BE2C (cell line): Measurements from ENCODE around the gene DCHS2.

Experiments
- DNase-seq: peaks from one replicate; pipeline ENCODE4 v3.0.0-alpha.2; 2020
- H3K27me3 ChIP-seq: fragments of 250-450 bp; sonication (Bioruptor Pico); 2 replicates; pipeline ENCODE4 v1.5.1; 2020; ENCODE audit warnings: mild to moderate bottlenecking
- H3K36me3 ChIP-seq: fragments of 250-450 bp; sonication (Bioruptor Pico); 2 replicates; pipeline ENCODE4 v1.5.1; 2020; ENCODE audit warnings: mild to moderate bottlenecking
- H3K4me1 ChIP-seq: fragments of 250-450 bp; sonication (Bioruptor Pico); 2 replicates; pipeline ENCODE4 v1.5.1; 2020
- H3K4me3 ChIP-seq: 2 replicates; pipeline ENCODE4 v1.5.1; 2011; ENCODE audit warnings: low read depth, low read length
- H3K9me3 ChIP-seq: fragments of 250-450 bp; sonication (Bioruptor Pico); 2 replicates; pipeline ENCODE4 v1.5.1; 2020
- CTCF ChIP-seq: IDR thresholded peaks from 2 replicates; pipeline ENCODE4 v1.5.1; 2012; ENCODE audit warnings: mild to moderate bottlenecking, low read depth, low read length

The DCHS2 gene

GRCh38 chr4:154305616-154306015, 186.0 kb downstream of the DCHS2 start:
- no peaks in the 10 kb centered on the region for H3K4me1 ChIP-seq
- H3K36me3 ChIP-seq, result no peaks in the 10 kb centered on the region
- H3K4me3 ChIP-seq, result no peak overlapping the region
- H3K9me3 ChIP-seq, result no peaks in the 10 kb centered on the region
- no peak for DNase-seq
- TF ChIP-seq CTCF, result no peak
- H3K27me3 ChIP-seq, result no peaks in the 10 kb centered on the region

- Histone ChIP-seq H3K27me3 (no peaks in the 10 kb centered on the region), H3K4me3 (no peak overlapping the region), H3K4me1 (no peaks in the 10 kb centered on the region), H3K9me3 (no peaks in the 10 kb centered on the region), H3K36me3 (no peaks in the 10 kb centered on the region)
- no peak for TF ChIP-seq CTCF
- DNase-seq, result no peak
These were observed 186.9 kb downstream of the DCHS2 start for GRCh38 chr4:154304679-154305078.

- Histone ChIP-seq H3K4me3 (no peak overlapping the region), H3K9me3 (no peaks in the 10 kb centered on the region), H3K4me1 (no peaks in the 10 kb centered on the region), H3K27me3 (no peaks in the 10 kb centered on the region), H3K36me3 (no peaks in the 10 kb centered on the region)
- DNase-seq, result no peak
- no peak for TF ChIP-seq CTCF
These were observed 196.8 kb downstream of the DCHS2 start for GRCh38 chr4:154294652-154295350.

GRCh38 chr4:154293427-154293826, 198.2 kb downstream of the DCHS2 start:
- Histone ChIP-seq H3K4me3 (no peak overlapping the region), H3K4me1 (no peaks in the 10 kb centered on the region), H3K9me3 (no peaks in the 10 kb centered on the region), H3K27me3 (no peaks in the 10 kb centered on the region), H3K36me3 (no peaks in the 10 kb centered on the region)
- TF ChIP-seq CTCF, result no peak
- DNase-seq, result no peak

GRCh38 chr4:154292589-154292988, 199.0 kb downstream of the DCHS2 start:
- no peak overlapping the region for H3K4me3 ChIP-seq

More at GRCh38 chr4:154292589-154292988, 199.0 kb downstream of the DCHS2 start:
- TF ChIP-seq CTCF, result no peak
- H3K9me3 ChIP-seq, result no peaks in the 10 kb centered on the region
- no peaks in the 10 kb centered on the region for H3K4me1 ChIP-seq
- DNase-seq, result no peak
- no peaks in the 10 kb centered on the region for H3K36me3 ChIP-seq
- no peaks in the 10 kb centered on the region for H3K27me3 ChIP-seq
